ENCODE measurements around the gene NTRK3. TPM values are rescaled to one million over a fixed set of nuclear protein-coding genes. Genes with fewer than 3 reads are reported as not detected.

The NTRK3 gene
- total RNA-seq, 1 experiment from 2014 or later = not detected

GRCh38 chr15:87818756-87819155 is 437.8 kb downstream of the NTRK3 start:
- no TSS peak for BruUV-seq (replicated peaks)
- Mint-ChIP-seq H3K4me3 (ENCODE audit: unreplicated experiment) (no peak overlapping the region), H3K4me1 (ENCODE audit: insufficient read depth, unreplicated experiment) (no peaks in the 10 kb centered on the region), H3K27ac (ENCODE audit: low read depth, unreplicated experiment) (no peak overlapping the region), H3K27me3 (ENCODE audit: insufficient read depth, unreplicated experiment) (no peaks in the 10 kb centered on the region), H3K9me3 (ENCODE audit: unreplicated experiment) (peaks cover 31% of the 10 kb centered on the region), H3K36me3 (ENCODE audit: insufficient read depth, unreplicated experiment) (no peaks in the 10 kb centered on the region)
- CTCF ChIA-PET = no interaction called here
- intact Hi-C loops (cut with micrococcal nuclease) = no loop called here
- POLR2A ChIA-PET = no interaction called here
- DNase-seq (ENCODE audit: unreplicated experiment) = no peak
- TF ChIP-seq CTCF (IDR thresholded peaks at IDR 0.05; ENCODE audit: unreplicated experiment) = no peak

- no peak overlapping the region for H3K27ac Mint-ChIP-seq (ENCODE audit: low read depth, unreplicated experiment)
- TF ChIP-seq CTCF (IDR thresholded peaks at IDR 0.05; ENCODE audit: unreplicated experiment) = no peak
Observed at GRCh38 chr15:87817553-87817952, 439.0 kb downstream of the NTRK3 start.

DNA sequence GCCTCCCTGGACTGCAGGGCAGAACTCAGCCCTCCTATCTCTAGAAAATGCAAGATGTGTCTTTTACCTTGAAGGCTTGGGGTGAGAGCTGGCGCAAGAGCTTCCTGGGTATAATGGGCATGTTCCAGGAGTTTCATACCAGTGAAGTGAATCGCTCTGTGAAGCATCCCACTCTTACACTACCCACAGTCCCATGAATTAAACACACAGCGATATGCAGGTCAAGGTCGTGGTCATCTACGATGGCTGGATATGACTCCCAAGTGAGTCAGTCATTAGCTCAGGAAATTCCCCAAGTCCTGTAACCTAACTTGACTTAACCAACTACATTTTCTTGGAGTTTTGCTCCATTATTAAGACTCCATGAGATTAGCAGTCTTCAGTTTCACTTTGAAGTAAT is 439.7 kb downstream of the NTRK3 start:
- no TSS peak for BruUV-seq (replicated peaks)
- CTCF ChIA-PET = interaction anchor here (0.6 kb wide), 1 partner anchor 903 kb away, joined by 3 read pairs; no protein-coding TSS in a partner anchor
- DNase-seq (ENCODE audit: unreplicated experiment) = peak; percentile 65

More at GRCh38 chr15:87817553-87817952, 439.0 kb downstream of the NTRK3 start:
- POLR2A ChIA-PET = no interaction called here
- no peak overlapping the region for H3K4me3 Mint-ChIP-seq (ENCODE audit: unreplicated experiment)
- intact Hi-C loops (cut with micrococcal nuclease) = no loop called here
- H3K36me3 Mint-ChIP-seq (ENCODE audit: insufficient read depth, unreplicated experiment) = no peaks in the 10 kb centered on the region
- no peak for DNase-seq (ENCODE audit: unreplicated experiment)
- BruUV-seq (replicated peaks) = no TSS peak
- CTCF ChIA-PET = no interaction called here
- H3K27me3 Mint-ChIP-seq (ENCODE audit: insufficient read depth, unreplicated experiment) = no peaks in the 10 kb centered on the region
- peaks cover 24% of the 10 kb centered on the region for H3K9me3 Mint-ChIP-seq (ENCODE audit: unreplicated experiment)
- no peaks in the 10 kb centered on the region for H3K4me1 Mint-ChIP-seq (ENCODE audit: insufficient read depth, unreplicated experiment)

GRCh38 chr15:87816016-87816415 is 440.5 kb downstream of the NTRK3 start:
- Mint-ChIP-seq H3K27ac (ENCODE audit: low read depth, unreplicated experiment) (no peak overlapping the region), H3K27me3 (ENCODE audit: insufficient read depth, unreplicated experiment) (no peaks in the 10 kb centered on the region), H3K4me1 (ENCODE audit: insufficient read depth, unreplicated experiment) (no peaks in the 10 kb centered on the region), H3K36me3 (ENCODE audit: insufficient read depth, unreplicated experiment) (no peaks in the 10 kb centered on the region), H3K4me3 (ENCODE audit: unreplicated experiment) (no peak overlapping the region), H3K9me3 (ENCODE audit: unreplicated experiment) (peaks cover 24% of the 10 kb centered on the region)
- intact Hi-C loops (cut with micrococcal nuclease) = no loop called here
- no peak for TF ChIP-seq CTCF (IDR thresholded peaks at IDR 0.05; ENCODE audit: unreplicated experiment)
- BruUV-seq (replicated peaks) = no TSS peak
- ChIA-PET CTCF (interaction anchor here (0.7 kb wide), 1 partner anchor 53 kb away, joined by 4 read pairs; no protein-coding TSS in a partner anchor), POLR2A (no interaction called here)
- DNase-seq (ENCODE audit: unreplicated experiment) = no peak

More for the DNA sequence above, 439.7 kb downstream of the NTRK3 start:
- H3K4me1 Mint-ChIP-seq (ENCODE audit: insufficient read depth, unreplicated experiment) = no peaks in the 10 kb centered on the region
- intact Hi-C loops (cut with micrococcal nuclease) = no loop called here
- H3K36me3 Mint-ChIP-seq (ENCODE audit: insufficient read depth, unreplicated experiment) = no peaks in the 10 kb centered on the region
- no peak for TF ChIP-seq CTCF (IDR thresholded peaks at IDR 0.05; ENCODE audit: unreplicated experiment)
- H3K27me3 Mint-ChIP-seq (ENCODE audit: insufficient read depth, unreplicated experiment) = no peaks in the 10 kb centered on the region
- H3K27ac Mint-ChIP-seq (ENCODE audit: low read depth, unreplicated experiment) = no peak overlapping the region
- peaks cover 24% of the 10 kb centered on the region for H3K9me3 Mint-ChIP-seq (ENCODE audit: unreplicated experiment)
- no peak overlapping the region for H3K4me3 Mint-ChIP-seq (ENCODE audit: unreplicated experiment)
- POLR2A ChIA-PET = no interaction called here

Other genes with a start within 250 kb of the NTRK3 start
- gene MRPL46, start 210.6 kb upstream of the NTRK3 start, total RNA-seq (2022) = 15.4 and 23.2 TPM in 2 replicates
- 63.9 and 64.5 TPM in 2 replicates for gene MRPS11, start 211.0 kb upstream of the NTRK3 start, total RNA-seq (2022)

Measured in MCF 10A (cell line).